Activated CD4-positive, CD25-positive, alpha-beta regulatory T cell (primary cell): Measurements from ENCODE around the gene SLC25A34.

Source experiments
- DNase-seq, 4 experiments: peaks; one replicate each; lab custom pipeline; 2025; lab: John Stamatoyannopoulos, UW

SLC25A34 gene

DNA sequence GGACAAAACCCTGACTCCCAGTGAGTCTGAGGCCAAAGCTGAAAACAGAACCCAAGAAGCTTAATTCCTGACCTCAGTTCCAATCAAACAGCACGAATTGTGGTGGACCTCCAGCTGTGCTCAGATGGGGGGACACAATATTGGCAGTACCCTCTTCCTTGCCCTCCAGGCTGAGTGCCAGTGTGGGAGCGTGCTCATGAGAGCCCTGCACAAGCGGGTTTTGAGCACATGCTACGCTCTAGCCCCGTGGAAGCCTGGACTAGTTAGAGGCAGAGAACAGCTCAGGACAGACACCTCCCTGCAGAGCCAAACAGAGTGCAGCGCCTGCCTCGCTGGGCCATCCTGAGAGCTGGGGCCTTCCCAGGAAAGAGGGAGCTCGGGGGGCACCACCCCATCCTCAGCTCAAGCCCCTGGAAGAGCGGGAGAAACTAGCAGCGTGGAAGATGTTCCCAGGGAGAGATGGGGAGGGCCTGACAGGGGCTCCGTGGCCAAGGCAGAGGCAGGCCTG, 2.8 kb upstream of the SLC25A34 start:
- DNase-seq, result no peak

DNA sequence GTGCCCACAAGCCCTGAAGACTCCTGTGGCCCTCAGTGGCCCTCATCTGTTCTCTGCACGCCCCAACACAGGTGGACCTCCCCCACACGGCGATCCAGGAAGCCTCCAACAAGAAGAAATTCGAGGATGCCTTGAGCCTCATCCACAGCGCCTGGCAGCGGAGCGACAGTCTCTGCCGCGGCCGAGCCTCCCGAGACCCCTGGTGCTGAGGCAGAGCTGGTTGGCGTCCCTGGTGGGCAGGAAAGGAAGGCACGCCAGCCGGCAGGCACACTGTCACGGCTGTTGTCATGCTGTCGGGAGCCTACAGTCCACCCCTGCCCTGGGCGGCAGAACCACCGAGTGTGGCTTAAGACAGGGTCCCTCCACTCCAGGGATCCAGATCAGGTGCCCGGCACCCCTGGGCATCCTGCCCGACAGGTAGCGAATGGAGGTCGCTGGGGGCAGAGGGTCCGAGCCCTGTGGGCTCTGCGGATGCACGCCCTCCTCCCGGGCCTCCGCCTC, 2.3 kb upstream of the SLC25A34 start:
- no peak for DNase-seq

DNA sequence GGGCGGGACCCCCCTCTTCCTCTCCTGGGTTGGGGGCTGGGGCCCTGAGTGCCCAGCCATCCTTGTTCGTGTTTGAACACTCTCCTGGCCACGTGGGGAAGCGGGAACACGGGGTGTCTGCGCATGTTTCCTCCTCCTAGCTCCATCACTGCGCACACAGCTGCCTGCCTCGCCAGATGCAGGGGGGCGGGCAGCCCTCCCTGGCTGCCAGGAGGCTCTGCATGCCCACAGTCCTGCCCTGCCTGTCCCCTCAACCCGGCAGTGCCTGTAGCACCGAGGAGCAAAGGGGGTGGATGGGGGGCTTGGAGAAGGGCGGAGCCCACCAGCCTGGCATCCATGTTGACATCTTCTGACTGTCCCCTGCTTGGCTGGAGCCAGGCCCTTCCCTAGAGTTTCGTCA, 1.8 kb upstream of the SLC25A34 start:
- DNase-seq, result no peak

DNA sequence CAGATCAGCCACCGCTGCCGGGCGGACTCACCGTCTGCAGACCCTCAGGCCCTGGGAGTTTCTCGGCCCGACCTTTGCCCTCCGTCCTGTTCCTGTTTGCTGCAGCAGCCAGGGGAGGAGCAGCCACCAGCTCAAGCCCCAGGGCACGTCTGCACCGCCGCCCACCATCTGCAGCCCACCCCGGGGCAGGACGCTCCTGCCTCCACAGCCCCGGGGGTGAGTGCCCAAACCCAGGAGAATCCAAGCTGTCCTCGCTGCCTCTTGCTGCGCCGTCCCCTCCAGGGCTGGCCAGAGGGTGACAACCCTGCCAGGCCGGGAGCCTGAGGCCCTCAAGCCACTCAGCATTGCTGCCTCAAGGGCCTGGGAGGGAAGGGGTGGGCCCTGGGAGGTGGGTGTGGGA, 1.2 kb upstream of the SLC25A34 start:
- no peak for DNase-seq

DNA sequence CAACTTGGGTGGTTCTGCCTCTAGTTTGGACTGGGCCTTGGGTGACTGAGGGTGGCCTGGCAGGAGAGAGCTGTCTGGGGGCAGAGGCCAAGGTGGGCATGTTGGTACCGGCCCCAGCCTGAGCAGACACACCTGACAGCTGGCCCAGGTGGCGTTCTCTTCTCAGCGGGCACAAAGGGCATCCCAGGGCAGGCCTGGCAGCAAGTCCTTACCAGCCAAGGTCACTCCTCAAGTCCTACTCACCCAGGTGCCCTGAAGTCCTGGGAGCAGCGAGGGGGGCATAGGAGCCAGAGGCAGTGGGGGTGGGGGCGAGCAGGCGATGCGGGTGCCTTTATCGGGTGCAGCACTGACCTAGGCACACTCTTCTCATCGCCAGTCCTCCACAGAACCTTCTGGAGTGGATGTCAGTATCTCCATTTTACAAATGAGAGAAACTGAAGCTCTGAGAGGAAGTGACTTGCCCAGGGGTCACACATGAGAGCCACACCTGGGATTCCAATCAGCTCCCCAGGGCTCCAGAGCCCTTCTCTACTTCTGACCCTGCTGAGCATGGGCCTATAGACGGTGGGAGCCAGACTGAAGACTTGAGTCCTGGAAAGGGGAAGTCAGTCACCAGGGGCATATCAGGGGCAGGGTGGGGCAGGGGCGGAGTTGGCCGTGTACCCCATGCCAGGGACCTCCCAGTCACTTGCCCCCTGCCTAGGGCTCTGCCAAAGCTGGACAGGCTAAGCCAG, 587 bp upstream of the SLC25A34 start:
- no peak for DNase-seq

DNA sequence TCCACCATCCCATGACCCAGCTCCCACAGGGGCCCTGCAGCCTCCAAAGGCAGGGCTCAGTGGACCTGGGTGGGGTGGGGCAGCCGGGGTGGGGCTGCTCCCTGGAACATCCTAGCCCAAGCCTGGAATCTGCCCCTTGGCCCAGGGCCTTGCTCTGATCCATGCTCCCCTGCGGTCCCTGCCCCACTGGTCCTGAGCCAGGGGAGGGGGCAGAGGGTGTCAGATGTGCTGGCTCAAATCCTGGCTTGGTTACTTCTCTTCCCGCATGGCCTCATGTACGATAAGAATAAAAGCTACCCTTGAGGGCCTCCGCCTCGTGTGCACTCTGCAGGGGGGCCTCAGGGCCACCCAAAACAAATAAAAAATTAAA, 819 bp downstream of the SLC25A34 start:
- DNase-seq, result no peak

DNA sequence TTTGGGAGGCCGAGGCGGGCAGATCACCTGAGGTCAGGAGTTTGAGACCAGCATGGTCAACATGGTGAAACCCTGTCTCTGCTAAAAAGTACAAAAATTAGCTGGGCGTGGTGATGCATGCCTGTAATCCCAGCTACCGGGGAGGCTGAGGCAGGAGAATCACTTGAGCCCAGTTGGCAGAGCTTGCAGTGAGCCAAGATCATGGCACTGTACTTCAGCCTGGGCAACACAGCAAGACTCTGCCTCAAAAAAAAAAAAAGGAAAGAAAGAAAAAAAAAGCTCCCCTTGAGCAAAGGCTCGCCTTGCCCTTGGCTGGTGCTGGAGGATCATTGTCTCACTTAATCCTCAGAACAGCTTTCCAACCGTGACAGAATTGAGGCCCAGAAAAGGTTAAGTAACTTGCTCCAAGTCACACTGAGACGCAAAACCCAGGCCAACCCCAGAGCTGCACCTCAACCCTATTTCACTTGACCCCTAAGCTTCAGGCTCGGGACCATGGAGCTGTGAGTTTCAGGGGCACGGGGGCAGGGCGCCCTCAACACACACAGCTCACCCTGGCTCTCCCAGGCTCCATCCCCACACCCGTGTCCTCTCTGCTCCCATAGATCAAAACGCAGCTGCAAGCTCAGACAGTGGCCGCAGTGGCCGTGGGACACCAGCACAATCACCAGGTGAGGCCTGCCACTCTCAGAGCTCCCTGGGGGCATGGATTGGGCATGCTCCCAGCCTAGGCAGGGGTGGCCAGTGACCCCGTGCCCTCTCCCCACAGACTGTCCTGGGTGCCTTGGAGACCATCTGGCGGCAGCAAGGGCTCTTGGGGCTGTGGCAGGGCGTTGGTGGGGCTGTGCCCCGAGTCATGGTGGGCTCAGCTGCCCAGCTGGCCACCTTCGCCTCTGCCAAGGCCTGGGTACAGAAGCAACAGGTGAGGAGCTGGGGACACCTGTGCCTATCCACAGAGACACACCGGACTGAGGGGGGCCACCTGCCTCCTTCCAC, 1.6 kb downstream of the SLC25A34 start:
- no peak for DNase-seq

DNA sequence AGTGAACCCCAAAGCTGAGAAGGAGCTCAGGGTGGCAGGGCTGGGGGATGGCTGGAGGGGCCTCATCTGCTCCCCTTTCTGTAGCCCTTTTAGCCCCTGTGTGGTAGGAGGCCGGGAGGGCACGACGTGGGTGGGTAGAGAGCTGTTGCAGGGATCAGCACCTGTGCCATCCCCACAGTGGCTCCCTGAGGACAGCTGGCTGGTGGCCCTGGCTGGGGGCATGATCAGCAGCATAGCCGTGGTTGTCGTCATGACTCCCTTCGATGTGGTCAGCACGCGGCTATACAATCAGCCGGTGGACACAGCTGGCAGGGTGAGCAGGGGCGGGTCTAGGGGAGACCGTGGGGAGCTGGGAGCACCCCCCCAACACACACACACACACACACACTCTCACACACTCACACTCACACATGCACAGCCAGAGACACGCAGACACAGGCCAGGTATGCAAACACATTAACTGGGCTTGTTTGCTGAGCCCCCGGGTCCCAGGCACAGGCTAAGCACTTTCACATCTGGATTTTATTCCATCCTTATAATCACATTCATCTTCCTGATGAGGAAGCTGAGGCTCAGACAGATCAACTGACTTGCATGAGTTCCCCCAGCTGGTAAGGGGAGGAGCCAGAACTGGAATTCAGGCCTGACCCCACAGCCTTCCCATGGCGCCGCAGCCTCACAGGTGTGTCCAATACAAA, 2.5 kb downstream of the SLC25A34 start:
- DNase-seq, result no peak

DNA sequence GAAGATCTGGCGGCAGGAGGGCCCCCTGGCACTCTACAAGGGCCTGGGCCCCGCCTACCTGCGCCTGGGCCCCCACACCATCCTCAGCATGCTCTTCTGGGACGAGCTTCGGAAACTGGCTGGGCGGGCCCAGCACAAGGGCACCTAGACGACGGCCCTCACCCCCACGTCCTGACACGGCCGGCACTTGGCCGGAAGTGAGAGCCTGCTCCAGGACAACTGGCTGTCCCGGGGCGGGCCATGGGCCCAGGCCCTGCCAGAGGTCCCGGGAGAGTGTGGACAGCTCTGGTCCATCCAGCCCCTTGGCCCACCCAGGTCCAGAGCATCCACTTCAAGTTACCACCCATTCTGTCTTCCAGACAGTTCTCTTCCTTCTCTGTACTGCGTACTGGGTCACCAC, 3.2 kb downstream of the SLC25A34 start:
- no peak for DNase-seq

DNA sequence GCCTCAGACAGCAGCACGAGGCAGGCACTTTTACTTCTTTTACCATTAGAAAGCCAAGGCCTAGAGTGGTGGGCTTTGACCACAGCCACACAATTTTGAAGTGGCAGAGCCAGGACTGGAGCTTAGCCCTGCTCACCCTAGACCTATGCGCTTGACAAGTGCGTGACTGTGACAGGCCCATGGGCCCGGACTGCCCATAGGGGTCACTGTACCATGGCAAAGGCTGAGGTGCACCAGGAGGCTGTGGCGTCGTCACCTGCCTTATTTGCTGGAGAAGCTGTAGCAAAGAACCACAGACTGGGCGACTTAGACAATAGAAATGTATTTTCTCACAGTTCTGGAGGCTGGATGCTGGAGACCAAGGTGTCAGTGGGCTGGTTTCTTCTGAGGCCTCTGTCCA, 3.7 kb downstream of the SLC25A34 start:
- DNase-seq, result no peak

DNA sequence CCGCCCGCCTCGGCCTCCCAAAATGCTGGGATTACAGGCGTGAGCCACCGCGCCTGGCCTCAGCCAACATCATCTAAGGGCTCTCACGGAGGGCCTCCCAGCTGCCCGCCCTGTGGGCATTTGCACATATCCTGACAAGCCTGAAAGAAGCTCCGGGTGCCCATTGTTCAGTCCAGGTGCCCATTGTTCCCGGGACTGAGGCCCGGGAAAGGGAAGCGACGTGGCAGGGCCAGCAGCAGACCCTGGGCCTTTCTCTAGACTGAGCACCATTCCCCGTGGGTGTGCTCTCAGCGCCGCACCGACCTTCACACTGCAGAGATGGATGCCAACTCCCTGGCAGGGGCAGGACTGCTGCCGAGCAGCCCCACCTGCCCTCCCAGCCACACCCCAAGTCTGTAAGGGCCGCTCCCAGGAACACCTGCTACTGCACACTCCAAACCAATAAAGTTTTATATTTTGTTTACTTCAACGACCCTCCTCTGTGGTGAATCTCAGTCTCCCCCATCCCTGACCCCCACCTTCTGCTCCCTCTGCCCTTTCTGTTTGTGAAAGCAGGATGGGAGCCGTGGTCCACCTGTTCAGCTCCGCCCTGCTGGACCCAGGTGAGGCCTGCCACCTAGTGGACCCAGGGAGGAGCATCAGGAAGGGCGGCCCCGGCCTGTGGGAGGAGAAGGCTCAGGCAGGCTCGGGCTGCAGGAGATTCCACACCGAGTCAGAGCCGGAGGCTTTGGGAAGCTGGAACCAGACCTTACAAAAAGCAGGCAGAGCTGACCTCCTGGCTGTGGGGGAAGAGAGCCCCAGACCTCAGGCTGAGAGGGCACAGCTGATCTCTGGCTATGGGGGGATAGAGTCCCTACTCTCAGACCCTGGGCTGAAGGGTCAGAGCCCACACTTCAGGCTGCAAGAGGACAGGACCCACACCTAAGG, 5.1 kb downstream of the SLC25A34 start:
- peak; percentile 23 to 47 (median 31) for DNase-seq

DNA sequence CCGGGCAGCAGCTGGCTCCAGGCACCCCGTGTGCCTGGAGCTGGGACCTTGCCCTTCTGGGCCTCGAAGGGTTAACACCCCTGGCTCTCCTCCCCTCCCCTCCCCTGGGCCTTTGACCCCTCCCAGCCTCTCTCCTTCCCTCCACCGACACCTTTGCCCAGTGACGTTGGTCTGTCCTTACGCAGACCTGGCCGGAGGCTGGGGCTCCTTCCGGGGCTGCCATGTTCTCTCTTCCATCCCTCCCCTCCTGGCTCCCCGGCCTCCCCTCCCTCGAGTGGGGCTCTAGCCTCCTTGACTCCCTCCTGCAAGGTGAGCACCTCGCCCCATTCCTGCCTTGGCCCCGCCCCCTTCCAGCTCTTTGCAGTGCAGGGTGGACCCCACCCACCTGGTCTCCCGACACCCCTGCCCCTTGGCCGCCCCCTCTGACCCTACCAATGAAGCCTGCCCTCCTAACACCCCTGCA, 6.3 kb downstream of the SLC25A34 start, which contains the start of gene TMEM82:
Gene TMEM82, plus strand, starts transcription at position 161 of the 463 bp plus-strand sequence. Its CDS starts 61 bp downstream, at position 222.
- DNase-seq, result no peak

DNA sequence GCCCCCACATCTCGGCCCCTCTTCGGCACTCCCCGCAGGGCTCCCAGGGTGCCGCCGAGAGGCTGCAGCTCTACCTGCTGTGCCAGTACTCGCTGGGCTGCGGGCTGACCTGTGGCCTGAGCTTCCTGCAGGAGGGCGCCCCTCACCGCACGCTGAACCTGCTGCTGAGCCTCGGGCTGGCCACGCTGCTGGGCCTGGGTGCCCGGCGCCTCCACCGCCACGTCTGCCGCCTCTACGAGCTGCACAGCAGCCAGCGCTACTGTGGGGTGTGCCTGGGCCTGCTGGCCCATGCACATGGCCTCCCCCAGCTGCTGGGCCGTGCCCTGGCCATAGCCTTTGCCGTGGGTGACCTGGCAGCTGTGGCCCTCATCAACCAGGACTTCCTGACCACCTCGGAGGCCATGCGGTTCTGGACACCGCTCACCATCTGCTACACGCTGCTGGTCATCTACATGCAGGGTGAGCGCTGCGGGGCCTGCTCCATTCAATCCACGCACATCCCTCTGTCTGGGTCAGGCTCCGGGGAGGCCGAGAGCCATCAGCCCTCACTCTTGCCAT, 8.1 kb downstream of the SLC25A34 start:
- no peak for DNase-seq

DNA sequence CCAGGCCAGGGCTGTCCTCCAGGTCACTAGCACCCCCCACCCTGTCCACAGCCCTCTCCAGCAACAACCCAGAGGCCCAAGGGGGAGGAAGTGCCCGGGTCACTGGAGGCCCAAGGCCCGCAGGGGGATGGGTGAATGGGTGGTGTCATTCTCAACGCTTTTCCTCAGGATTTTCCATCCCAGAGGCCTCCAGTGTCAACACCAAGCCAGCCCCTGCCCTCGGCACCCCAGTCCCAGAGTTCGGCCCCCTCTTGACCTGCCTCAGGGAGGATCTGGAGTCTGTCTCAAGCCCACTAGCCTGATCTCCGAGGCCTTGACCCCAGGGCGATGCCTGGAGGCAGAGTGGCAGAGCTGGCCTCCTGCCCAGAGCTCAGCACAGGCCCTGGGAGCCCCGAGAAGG, 11.3 kb downstream of the SLC25A34 start:
- DNase-seq, result no peak

DNA sequence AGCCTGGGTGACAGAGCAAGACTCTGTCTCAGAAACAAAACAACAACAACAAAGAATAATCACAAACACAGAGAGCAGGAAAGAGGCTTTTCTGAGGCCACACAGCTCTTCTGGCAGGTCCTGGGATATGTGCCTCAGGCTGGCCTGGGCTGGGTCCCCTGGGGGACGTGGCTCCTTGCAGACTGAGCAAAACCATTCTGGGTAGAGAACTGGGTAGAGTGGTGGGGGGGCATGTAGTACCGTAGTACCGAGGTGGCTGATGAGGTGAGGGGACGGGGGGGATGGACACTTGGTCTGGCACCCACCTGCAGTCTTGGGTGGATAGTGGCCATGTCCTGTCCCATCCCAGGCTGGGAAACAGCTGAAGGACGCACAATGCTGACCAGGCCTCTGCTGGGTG, 12.2 kb downstream of the SLC25A34 start:
- no peak for DNase-seq

DNA sequence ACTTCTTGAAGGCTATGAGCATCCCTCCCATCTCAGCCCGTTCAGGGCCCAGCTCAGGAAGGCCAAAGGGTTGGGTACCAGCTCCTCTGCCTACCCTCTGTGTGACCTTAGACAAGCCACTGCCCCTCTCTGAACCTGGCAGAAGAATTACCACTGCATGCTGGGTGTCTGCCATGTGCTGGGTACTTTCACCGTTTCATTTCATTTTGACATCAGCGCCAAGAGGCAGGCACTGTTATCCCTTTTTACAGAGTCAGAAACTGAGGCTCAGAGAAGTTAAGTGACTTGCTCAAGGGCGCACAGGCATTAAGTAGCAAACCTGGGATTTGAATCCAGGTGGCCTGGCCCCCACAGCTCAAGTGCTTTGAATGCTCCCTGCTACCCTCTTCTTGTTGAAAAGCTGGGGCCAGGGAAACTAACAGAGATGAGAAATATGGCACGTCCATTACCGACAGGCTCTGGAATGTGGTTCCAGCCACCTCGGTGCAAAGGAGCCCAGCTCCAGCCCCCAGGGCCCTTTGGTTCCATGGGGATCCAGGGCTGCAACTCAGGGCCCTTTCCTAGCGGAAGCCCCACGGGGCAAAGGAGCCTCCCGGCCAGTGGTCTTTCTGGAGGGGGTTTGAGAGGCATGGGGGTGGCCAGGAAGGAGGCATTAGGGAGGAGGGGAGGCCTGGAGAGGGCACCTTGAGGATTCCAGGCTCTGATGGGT, 12.8 kb downstream of the SLC25A34 start:
- no peak for DNase-seq

DNA sequence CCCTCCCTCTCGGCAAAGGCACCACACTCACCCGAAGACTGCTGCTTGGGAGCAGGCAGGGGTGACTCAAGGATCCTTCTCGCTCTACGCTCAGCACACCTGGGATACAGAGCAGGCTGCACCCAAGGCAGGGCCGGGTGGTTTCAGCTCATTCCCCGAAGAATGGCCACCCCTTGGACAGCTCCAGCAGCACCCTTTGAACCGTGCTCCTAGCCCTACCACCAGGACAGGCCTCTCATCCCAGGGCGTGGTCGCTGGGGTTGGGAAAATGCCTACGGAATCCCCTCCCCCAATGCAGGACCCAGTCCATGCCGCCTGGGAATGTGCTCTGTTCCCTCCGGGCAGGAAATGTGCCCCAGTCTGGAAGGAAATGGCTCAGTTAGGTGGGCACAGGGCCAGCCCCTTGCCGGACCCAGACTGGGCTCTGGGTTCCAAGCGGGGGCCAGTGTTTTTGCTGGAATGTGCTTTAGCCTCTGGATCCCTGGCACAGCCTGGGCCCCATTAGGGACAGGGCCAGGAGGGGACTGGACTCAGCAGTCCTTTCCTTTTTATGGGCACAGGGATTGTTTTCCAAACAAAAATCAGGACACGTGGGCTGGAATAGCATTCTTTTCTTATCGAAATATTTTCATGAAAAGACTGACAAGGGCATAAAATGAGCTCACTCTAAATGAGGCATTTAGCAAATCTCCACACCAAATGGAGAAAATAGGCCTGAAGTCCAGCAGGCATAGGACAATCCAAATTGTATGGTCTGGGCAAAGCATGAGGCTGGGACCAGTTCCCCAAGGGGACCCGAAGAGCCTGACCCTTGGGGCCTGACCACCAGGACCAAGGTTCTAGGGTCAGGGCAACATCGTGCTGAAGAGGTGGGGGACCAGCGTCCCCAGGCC, 13.6 kb downstream of the SLC25A34 start:
- no peak for DNase-seq

DNA sequence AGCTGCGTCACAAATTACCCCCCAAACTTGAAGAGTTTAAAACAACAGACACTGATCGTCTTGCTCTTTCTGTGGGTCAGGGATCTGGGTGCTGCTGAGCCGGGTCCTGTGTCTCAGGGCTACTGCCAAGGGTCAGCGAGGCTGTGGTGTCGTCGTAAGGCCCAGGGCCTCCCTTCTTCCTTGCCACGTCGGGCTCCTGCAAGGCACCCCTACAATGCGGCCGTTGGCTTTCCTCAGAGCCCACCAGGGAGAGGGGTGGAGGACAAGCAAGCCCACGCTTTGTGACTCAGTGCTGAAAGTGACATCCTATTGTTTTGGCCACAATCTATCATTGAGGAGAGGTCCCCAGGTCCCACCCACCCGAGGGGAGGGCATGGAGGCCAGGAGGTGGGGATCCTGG, 14.9 kb downstream of the SLC25A34 start:
- no peak for DNase-seq

DNA sequence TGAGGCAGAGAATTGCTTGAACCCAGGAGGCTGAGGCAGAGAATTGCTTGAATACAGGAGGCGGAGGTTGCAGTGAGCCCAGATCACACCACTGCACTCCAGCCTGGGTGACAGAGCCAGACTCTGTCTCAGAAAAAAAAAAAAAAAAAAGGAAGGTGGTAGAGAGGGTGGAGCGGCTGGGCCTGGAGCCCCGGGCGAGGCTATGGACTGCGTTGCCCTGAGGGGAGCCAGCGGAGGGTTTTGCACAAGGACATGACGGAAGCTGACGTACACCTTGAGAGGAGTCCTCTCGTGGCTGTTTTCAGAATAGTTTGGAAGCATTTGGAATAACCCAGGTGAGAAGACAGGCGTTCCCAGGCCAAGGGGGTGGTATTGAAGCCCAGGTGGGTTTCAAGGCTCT, 15.7 kb downstream of the SLC25A34 start:
- no peak for DNase-seq
